ENCODE results near the gene NARS2.
"Not testable (repeated sequence)": the region's sequence is repeated elsewhere in the genome, so short reads cannot be mapped to it uniquely, and the experiment has no call there.

NARS2 gene

DNA sequence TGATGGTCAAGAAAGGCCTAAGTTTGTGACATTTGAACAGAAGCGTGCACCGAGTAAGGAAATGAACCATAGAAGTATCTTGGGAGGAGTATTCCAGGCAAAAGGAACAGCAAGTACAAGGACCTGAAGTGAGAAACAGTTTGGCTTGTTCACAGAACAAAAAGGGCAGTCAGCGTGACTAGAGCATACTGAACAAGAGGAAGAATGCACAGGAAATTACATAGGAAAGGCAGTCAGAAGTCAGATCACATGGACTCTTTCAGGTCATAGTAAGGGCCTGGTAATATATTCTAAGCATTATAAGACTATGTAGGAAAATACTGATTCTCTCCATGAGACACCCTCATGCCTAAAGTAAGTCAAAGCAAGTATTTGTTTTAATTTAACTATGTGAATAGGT, 104.8 kb downstream of the NARS2 start:
- FAIRE-seq (peak; percentile 77), DNase-seq (ENCODE audit: insufficient read length, low spot score) (no peak)
- no peak for TF ChIP-seq POLR2A (IDR thresholded peaks at IDR 0.05; ENCODE audit: low read depth, low read length)

DNA sequence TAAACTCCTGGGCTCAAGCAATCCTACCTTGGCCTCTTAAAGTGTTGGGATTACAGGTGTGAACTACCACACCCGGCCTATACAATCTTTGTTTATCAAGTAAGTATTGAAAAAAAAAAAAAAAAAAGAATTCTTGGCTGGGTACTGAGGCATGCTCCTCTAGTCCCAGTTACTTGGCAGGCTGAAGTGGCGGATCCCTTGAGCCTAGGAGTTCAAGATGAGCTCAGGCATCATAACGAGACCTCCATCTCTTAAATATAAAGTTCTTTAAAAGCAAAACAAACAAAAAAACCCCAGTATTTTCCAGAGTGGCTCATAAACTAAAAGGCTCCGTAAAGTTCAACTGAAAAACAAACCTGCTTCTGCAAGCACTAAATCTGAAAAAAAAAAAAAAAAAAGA, 106.7 kb downstream of the NARS2 start:
- FAIRE-seq (no peak), DNase-seq (ENCODE audit: insufficient read length, low spot score) (no peak)
- TF ChIP-seq POLR2A (IDR thresholded peaks at IDR 0.05; ENCODE audit: low read depth, low read length), result no peak

DNA sequence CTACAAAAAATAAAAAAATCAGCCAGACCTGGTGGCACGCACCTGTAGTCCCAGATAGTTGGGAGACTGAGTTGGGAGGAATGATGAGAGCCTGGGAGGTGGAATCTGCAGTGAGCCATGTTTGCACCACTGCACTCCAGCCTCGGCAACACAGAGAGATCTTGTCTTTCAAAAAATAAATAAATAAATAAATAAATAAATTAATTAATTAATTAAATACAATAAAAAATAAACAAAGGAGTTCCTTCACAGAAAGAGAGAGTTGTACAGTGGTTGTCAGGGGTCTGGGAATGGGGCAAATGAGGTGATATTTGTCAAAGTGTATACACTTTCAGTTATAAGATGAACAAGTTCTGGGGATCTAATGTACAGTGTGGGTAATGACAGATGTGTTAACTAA, 107.3 kb downstream of the NARS2 start:
- TF ChIP-seq POLR2A (IDR thresholded peaks at IDR 0.05; ENCODE audit: low read depth, low read length), result no peak
- no peak for FAIRE-seq
- no peak for DNase-seq (ENCODE audit: insufficient read length, low spot score)

DNA sequence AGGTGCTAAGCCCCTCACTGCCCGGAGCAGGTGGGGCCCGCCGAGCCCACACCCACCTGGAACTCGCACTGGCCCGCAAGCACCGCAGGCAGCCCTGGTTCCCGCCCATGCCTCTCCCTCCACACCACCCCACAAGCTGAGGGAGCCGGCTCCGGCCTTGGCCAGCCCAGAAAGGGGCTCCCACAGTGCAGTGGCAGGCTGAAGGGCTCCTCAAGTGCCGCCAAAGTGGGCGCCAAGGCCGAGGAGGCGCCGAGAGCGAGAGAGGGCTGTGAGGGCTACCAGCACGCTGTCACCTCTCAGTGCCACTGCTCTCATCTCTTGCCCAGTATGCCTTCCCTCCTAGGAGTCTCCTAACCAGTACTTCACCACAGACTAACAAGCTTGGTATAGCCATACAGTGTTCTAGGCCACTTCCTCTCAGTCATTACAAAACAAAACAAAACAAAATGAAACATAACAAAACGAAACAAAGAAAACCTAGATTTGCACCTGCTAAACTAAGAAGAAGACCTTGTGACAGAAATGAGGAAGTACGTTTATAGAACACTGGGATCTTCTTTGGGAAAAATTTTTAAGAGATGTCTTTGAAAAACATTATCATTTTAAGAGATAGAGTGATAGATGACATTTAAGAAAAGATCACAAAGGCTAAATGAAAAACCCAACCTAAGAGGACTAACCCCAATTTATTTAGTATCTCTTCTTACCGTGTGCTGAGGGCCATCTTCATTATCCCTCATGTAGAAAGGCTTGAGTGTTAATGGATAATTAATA, 109.3 kb downstream of the NARS2 start:
- DNase-seq (ENCODE audit: insufficient read length, low spot score) (no peak), FAIRE-seq (no peak)

GRCh38 chr11:78464787-78465168, 109.9 kb downstream of the NARS2 start:
- not testable (repeated sequence) for FAIRE-seq; DNase-seq (ENCODE audit: insufficient read length, low spot score)

More for the DNA sequence above, 109.3 kb downstream of the NARS2 start:
- no peak for TF ChIP-seq POLR2A (IDR thresholded peaks at IDR 0.05; ENCODE audit: low read depth, low read length)

DNA sequence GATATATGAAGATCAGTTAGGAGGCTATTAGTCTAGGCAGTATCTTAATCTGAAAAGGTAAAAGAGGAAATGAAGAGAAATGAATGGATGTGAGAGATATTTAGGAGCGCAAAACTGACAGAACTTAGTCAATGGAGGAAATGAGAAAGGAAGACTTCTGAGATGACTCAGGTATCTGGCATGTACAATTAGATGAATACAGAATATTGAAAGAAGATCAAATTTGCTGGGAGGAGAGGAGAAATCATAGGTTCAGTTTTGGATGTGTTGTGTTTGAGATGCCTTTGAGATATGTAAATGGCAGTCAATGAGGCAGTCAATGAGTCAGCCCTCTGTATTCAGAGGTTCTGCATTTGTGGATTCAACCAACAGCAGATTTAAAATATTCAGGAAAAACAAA, 114.2 kb downstream of the NARS2 start:
- FAIRE-seq (peak; percentile 52), DNase-seq (ENCODE audit: insufficient read length, low spot score) (peak; percentile 11)
- no peak for TF ChIP-seq POLR2A (IDR thresholded peaks at IDR 0.05; ENCODE audit: low read depth, low read length)

DNA sequence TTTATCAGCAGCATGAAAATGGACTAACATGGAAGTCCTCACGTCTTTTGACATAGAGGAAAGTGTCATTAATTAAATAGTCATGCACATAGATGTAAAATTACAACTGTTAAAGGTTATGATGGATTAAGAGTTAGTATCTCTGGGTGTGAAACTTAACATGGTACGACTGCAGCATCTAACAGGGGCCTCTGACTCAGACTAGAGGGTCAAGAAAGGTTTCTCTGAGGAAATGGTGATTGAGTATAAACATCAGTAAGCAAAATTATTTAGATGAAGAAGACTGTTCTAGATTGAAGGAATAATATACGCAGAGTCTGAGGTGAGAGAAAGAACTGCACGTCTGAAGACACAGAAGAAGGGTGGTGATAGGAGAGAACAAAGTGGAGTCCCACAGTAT, 114.9 kb downstream of the NARS2 start:
- DNase-seq (ENCODE audit: insufficient read length, low spot score), result no peak
- no peak for TF ChIP-seq POLR2A (IDR thresholded peaks at IDR 0.05; ENCODE audit: low read depth, low read length)
- FAIRE-seq, result no peak

DNA sequence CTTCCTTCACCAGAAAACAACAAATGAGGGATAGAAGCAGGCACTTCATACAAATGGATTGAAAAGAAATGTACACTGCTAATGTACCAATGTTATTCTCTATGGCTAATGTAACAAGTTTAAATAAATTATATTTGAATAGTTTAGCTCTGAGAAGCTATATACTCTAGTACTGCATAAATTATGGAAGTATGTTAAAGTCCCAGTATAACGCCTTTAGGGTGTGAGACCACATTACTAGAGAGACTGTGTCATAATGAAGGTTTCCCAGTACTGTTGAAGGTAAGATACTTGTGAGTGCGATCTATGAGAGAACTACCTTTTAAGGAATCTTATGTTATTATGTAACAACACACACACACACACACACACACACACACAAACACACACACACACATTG, 117.2 kb downstream of the NARS2 start:
- no peak for FAIRE-seq
- TF ChIP-seq POLR2A (IDR thresholded peaks at IDR 0.05; ENCODE audit: low read depth, low read length), result no peak
- no peak for DNase-seq (ENCODE audit: insufficient read length, low spot score)

GRCh38 chr11:78453140-78453935, 121.3 kb downstream of the NARS2 start:
- no peak for DNase-seq (ENCODE audit: insufficient read length, low spot score)
- no peak for FAIRE-seq
- no peak for TF ChIP-seq POLR2A (IDR thresholded peaks at IDR 0.05; ENCODE audit: low read depth, low read length)

DNA sequence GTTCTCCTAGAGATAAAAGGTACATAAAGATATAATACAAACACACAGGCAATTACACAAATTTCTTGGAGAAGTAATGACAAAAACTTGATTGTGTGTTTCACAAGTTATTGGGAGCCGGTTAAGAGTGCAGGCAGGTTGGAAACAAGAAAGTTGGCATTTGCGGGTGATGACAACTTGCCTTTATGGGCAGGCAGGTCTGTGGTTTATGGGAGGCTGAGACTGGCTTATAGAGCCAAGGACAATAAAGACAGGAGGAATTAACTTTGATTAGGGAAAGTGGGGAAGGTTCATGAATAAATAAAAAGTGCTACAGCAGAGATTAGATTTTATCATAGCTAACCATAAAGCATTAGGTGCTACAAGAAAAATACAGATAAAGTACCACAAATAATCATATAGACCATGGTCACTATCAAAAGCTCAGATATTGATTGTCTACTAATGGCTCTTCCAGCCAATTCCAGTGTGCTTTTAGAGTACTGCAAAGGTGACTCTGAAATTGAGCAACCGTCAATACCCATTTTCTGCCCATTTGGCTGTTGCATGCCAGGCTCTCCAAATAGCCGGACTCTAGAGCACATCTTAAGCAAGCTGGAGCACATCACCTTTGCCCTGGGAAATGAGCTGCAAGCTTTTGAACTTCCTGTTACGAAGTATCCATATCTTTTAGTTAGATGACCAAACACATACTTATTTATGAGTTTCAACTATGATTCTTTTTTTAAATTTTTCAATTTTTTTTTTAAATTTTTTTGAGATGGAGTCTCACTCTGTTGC, 123.1 kb downstream of the NARS2 start:
- DNase-seq (ENCODE audit: insufficient read length, low spot score) (no peak), FAIRE-seq (no peak)
- TF ChIP-seq POLR2A (IDR thresholded peaks at IDR 0.05; ENCODE audit: low read depth, low read length), result no peak

DNA sequence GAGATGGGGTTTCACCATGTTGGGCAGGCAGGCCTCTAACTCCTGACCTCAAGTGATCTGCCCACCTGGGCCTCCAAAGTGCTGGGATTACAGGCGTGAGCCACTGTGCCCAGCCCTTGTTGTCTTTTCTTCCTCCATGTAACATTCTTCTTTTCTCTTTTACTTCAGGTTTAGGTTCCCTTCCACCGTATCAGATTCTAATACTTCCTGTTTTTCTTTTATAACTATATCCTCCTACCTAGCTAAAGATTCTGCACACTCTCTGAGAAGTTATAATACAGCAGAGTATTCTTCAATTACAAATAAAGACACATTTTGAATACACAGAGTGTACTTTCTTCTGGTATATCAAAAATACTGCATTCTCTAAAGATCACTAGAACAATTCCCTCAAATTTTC, 123.8 kb downstream of the NARS2 start:
- DNase-seq (ENCODE audit: insufficient read length, low spot score) (no peak), FAIRE-seq (no peak)

GRCh38 chr11:78449866-78450265, 124.8 kb downstream of the NARS2 start:
- FAIRE-seq, result peak; percentile 33
- no peak for TF ChIP-seq POLR2A (IDR thresholded peaks at IDR 0.05; ENCODE audit: low read depth, low read length)
- no peak for DNase-seq (ENCODE audit: insufficient read length, low spot score)

More for the DNA sequence above, 123.8 kb downstream of the NARS2 start:
- no peak for TF ChIP-seq POLR2A (IDR thresholded peaks at IDR 0.05; ENCODE audit: low read depth, low read length)

GRCh38 chr11:78446210-78446609, 128.5 kb downstream of the NARS2 start:
- no peak for DNase-seq (ENCODE audit: insufficient read length, low spot score)
- no peak for TF ChIP-seq POLR2A (IDR thresholded peaks at IDR 0.05; ENCODE audit: low read depth, low read length)
- FAIRE-seq, result no peak

DNA sequence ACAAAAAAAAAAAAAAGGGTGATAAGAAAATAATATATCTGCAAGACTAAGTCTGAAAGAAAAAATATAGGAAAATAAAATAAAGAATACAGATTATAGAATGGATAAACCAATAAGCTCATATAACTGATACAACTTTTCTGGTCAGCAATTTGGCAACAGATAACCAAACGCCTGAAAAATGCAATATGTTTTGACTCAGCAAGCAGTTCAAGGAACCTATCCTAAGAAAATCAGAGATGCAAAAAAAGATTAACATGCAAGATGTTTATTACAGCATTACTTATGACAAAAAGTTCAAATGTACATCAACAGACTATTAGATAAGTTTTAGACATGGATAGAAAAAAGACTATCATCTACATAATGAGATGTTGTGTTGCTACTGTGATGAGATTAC, 129.9 kb downstream of the NARS2 start:
- DNase-seq (ENCODE audit: insufficient read length, low spot score) (no peak), FAIRE-seq (no peak)
- TF ChIP-seq POLR2A (IDR thresholded peaks at IDR 0.05; ENCODE audit: low read depth, low read length), result no peak

All from H54 (cell line).